ENCODE measurements around the gene RARB. TPM values are rescaled to one million over a fixed set of nuclear protein-coding genes. Genes with fewer than 3 reads are reported as not detected.

RARB gene
- total and polyA plus RNA-seq, 9 of the 15 experiments (the other 6 are each of a cell fraction or from before 2014, with no cell fraction given), result 0.15 to 1.3 (median 0.27) TPM

GRCh38 chr3:25493246-25493645 is 65.2 kb downstream of the RARB start (continued):
- no peak for TF ChIP-seq USF2 (CRISPR knock-in tag; IDR thresholded peaks at IDR 0.05)

- Histone ChIP-seq H3K4me1 (replicated peaks in 1 of 2; ENCODE audit: control insufficient read depth in 2 of 2, insufficient read depth in 2 of 2, low read length in 2 of 2) (no peaks in the 10 kb centered on the region), H3K9ac (ENCODE audit: insufficient read depth in 1 of 2, low read depth in 2 of 2, low read length in 2 of 2) (no peak overlapping the region), H3K4me2 (ENCODE audit: insufficient read depth, low read length) (no peak overlapping the region), H3K9me3 (replicated peaks; ENCODE audit: control insufficient read depth, insufficient read depth, low read depth, low read length) (no peaks in the 10 kb centered on the region), H2AFZ (ENCODE audit: low read depth, low read length) (no peak overlapping the region), H3K4me3 (no peak overlapping the region), H3K9me1 (ENCODE audit: control insufficient read depth, insufficient read depth, low read length) (no peaks in the 10 kb centered on the region), H3K27me3 (ENCODE audit: control insufficient read depth in 2 of 2, insufficient read depth in 2 of 2, low read length in 2 of 2) (no peaks in the 10 kb centered on the region), H4K20me1 (replicated peaks; ENCODE audit: control insufficient read depth, insufficient read depth, low read length) (no peaks in the 10 kb centered on the region), H3K36me3 (ENCODE audit: control insufficient read depth, insufficient read depth, low read length) (no peaks in the 10 kb centered on the region), H3K79me2 (ENCODE audit: control insufficient read depth, insufficient read depth, low read length) (no peaks in the 10 kb centered on the region), H3K27ac (ENCODE audit: extremely low read depth, low read depth, low read length) (no peak overlapping the region)
- in situ Hi-C loops (cut with MboI), result no loop called here
- WGBS (ENCODE audit: insufficient coverage, low coverage, missing lambda C conversion rate), result 0% methylated on average over 1 of the region's 1 CpG
- ChIA-PET CTCF (ENCODE audit: low intra/inter-chr PET ratio) (no interaction called here), POLR2A (interaction anchor here (0.6 kb wide), 1 partner anchor 895 kb away, joined by 3 read pairs; no protein-coding TSS in a partner anchor)
- no TSS peak for BruUV-seq (replicated peaks)
- DNase-seq (ENCODE audit: extremely low read depth in 1 of 4, low spot score in 3 of 4), result no peak
- TF ChIP-seq ZNF655 (CRISPR knock-in tag; IDR thresholded peaks at IDR 0.05) (no peak), C11orf30 (IDR thresholded peaks at IDR 0.05; ENCODE audit: low read depth) (0 out of 2 replicates have a peak, but pooled peaks have one; percentile 14), MAFG (tag; conservative IDR thresholded peaks at IDR 0.05) (0 out of 2 replicates have a peak, but pooled peaks have one; percentile 28), ZNF274 (IDR thresholded peaks at IDR 0.05; ENCODE audit: borderline replicate concordance, low read depth, low read length) (peak; percentile 65; the same call in 1 of the 2 replicates), NCOA4 (IDR thresholded peaks at IDR 0.05; ENCODE audit: partially characterized antibody) (no peak), ZNF197 (CRISPR knock-in tag; IDR thresholded peaks at IDR 0.05; ENCODE audit: low read depth) (no peak), ERF (CRISPR knock-in tag; IDR thresholded peaks at IDR 0.05) (no peak), ZBTB43 (CRISPR knock-in tag; IDR thresholded peaks at IDR 0.05) (no peak), ZNF316 (IDR thresholded peaks at IDR 0.05) (peak; percentile 41), ZEB2 (IDR thresholded peaks at IDR 0.05) (no peak)
- intact Hi-C loops (cut with micrococcal nuclease), result no loop called here
- no peak for FAIRE-seq
- no peak for ATAC-seq
Measured at GRCh38 chr3:25493786-25494185, 65.7 kb downstream of the RARB start.

All from K562 (cell line).